ENCODE data around the gene ITPK1. TPM values are rescaled to one million over a fixed set of nuclear protein-coding genes. Genes with fewer than 3 reads are reported as not detected.

ITPK1 gene
- total RNA-seq, 3 donors from 2014 or later (not counting 1 experiment from before 2014, with no cell fraction given) = 73.2 to 74.8 (median 74.4) TPM

DNA sequence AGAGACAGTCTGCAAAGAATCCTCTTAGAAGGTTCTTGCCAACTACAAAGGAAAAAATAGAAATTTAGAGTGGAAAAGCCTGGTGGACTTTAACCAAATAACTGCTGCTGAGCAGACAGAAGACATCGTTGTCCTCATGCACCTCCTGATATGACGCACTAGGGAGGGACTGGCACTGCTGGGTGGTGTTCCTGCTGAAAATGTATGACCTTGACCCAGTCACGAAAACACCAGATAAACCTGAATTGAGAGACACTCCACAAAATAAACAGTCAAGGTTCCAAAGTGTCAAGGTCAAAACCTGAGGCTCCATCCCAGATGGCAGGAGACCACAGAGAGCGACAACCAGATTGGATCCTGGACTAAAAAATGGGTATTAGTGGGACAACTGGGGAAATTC, 130.8 kb downstream of the ITPK1 start:
- H3K27me3 Mint-ChIP-seq (ENCODE audit: low read depth in 2 of 2) = no peaks in the 10 kb centered on the region
- no peaks in the 10 kb centered on the region for H3K9me3 Mint-ChIP-seq
- peaks cover 28 to 31% of the 10 kb centered on the region in 2 donors for H3K4me1 Mint-ChIP-seq
- WGBS (ENCODE audit: insufficient coverage) = 92% methylated on average over 4 of the region's 4 CpGs
- no peaks in the 10 kb centered on the region for H3K36me3 Mint-ChIP-seq
- no peak overlapping the region for H3K4me3 Mint-ChIP-seq
- no peaks in the 10 kb centered on the region for H3K36me3 ChIP-seq (ENCODE audit: control insufficient read depth, insufficient read depth, low read length)
- DNase-seq = no peak
- peak overlapping the region in 1 of 2 donors; percentile 3 for H3K27ac Mint-ChIP-seq
- H3K4me3 ChIP-seq (ENCODE audit: low read length) = no peak overlapping the region
- ATAC-seq = no peak
- H3K27ac ChIP-seq (ENCODE audit: low read length) = no peak overlapping the region
- peaks cover 5% of the 10 kb centered on the region for H3K9me3 ChIP-seq (ENCODE audit: control insufficient read depth, insufficient read depth, low read length)
- intact Hi-C loops (cut with micrococcal nuclease) = no loop called here
- H3K27me3 ChIP-seq (ENCODE audit: control insufficient read depth, insufficient read depth, low read length) = no peaks in the 10 kb centered on the region
- TF ChIP-seq, protein P1, sequence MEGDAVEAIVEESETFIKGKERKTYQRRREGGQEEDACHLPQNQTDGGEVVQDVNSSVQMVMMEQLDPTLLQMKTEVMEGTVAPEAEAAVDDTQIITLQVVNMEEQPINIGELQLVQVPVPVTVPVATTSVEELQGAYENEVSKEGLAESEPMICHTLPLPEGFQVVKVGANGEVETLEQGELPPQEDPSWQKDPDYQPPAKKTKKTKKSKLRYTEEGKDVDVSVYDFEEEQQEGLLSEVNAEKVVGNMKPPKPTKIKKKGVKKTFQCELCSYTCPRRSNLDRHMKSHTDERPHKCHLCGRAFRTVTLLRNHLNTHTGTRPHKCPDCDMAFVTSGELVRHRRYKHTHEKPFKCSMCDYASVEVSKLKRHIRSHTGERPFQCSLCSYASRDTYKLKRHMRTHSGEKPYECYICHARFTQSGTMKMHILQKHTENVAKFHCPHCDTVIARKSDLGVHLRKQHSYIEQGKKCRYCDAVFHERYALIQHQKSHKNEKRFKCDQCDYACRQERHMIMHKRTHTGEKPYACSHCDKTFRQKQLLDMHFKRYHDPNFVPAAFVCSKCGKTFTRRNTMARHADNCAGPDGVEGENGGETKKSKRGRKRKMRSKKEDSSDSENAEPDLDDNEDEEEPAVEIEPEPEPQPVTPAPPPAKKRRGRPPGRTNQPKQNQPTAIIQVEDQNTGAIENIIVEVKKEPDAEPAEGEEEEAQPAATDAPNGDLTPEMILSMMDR (IDR thresholded peaks at IDR 0.05) = no peak
- H3K4me1 ChIP-seq (ENCODE audit: control insufficient read depth, insufficient read depth, low read length) = no peaks in the 10 kb centered on the region

DNA sequence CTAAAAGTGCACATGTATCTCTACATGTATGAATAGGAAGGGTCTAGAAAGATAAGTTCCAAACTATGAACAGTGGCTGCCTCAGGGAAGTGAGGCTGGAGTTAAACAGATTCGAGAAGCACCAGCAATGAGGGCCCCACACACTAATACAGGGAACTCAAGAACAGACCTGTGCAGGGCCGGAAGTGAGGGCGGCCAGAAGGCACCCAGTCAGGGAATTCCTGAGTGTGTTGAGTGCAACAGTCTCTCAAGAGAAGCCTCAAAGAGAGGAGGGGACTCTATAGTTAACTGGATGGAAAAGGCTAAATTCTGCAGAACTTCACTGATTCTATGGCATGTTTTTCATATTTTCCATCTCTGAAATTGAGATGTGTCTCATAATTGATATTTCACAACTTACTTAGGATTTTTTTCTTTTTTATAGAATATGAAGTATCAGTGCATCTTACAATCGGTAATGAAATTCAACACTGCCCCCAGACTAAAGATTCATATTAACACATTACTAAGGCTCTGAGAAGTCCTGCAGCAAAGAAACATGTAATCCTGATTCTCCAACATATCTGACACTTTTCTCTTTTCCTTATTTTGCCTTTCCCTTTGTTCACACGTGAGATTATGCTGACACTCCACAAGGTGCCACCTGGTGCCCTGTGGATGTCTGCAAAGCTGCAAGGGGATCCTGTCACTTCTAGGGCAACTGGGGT, 131.5 kb downstream of the ITPK1 start:
- no peak overlapping the region for H3K27ac ChIP-seq (ENCODE audit: low read length)
- Mint-ChIP-seq H3K27me3 (ENCODE audit: low read depth in 2 of 2) (no peaks in the 10 kb centered on the region), H3K36me3 (peaks cover 6% of the 10 kb centered on the region)

DNA sequence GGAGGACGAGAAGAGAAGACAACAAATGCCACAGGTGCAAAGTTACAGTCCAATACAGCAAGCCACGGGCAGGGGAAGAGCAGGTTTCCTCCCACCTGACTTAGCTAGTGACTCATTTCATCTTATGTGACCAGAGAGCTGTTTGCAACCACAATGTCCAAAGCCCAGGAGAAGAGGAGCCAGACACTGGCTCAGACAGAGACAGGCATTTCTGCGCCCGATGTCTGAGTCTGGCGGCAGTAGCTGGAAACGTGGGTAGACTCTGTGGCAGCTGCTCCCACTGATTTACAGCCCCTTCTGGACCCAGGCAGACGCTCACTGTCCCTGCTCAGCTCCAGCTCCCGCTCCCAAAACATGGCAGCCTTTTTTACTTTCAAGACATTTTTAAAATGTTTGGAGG, 132.8 kb downstream of the ITPK1 start:
- Histone ChIP-seq H3K9me3 (ENCODE audit: control insufficient read depth, insufficient read depth, low read length) (peaks cover 17% of the 10 kb centered on the region), H3K36me3 (ENCODE audit: control insufficient read depth, insufficient read depth, low read length) (no peaks in the 10 kb centered on the region), H3K27ac (ENCODE audit: low read length) (no peak overlapping the region), H3K4me3 (ENCODE audit: low read length) (no peak overlapping the region), H3K27me3 (ENCODE audit: control insufficient read depth, insufficient read depth, low read length) (no peaks in the 10 kb centered on the region), H3K4me1 (ENCODE audit: control insufficient read depth, insufficient read depth, low read length) (no peaks in the 10 kb centered on the region)
- DNase-seq = no peak
- Mint-ChIP-seq H3K27me3 (ENCODE audit: low read depth in 2 of 2) (no peaks in the 10 kb centered on the region), H3K4me1 (peaks cover 34 to 35% of the 10 kb centered on the region in 2 donors), H3K4me3 (no peak overlapping the region), H3K36me3 (peaks cover 13% of the 10 kb centered on the region), H3K9me3 (peaks cover 2 to 6% of the 10 kb centered on the region in 2 donors), H3K27ac (no peak overlapping the region)
- WGBS (ENCODE audit: insufficient coverage) = 89% methylated on average over 8 of the region's 8 CpGs
- intact Hi-C loops (cut with micrococcal nuclease) = no loop called here
- TF ChIP-seq, protein P1 (IDR thresholded peaks at IDR 0.05) = no peak
- no peak for ATAC-seq

More for the DNA sequence above, 131.5 kb downstream of the ITPK1 start:
- Histone ChIP-seq H3K4me1 (ENCODE audit: control insufficient read depth, insufficient read depth, low read length) (no peaks in the 10 kb centered on the region), H3K27me3 (ENCODE audit: control insufficient read depth, insufficient read depth, low read length) (no peaks in the 10 kb centered on the region), H3K36me3 (ENCODE audit: control insufficient read depth, insufficient read depth, low read length) (no peaks in the 10 kb centered on the region), H3K9me3 (ENCODE audit: control insufficient read depth, insufficient read depth, low read length) (peaks cover 7% of the 10 kb centered on the region), H3K4me3 (ENCODE audit: low read length) (no peak overlapping the region)
- H3K4me3 Mint-ChIP-seq = no peak overlapping the region
- DNase-seq = no peak
- TF ChIP-seq, protein P1 (IDR thresholded peaks at IDR 0.05) = no peak
- ATAC-seq = no peak
- WGBS (ENCODE audit: insufficient coverage) = 93% methylated on average over 5 of the region's 5 CpGs
- H3K9me3 Mint-ChIP-seq = peaks cover 2 to 4% of the 10 kb centered on the region in 2 donors
- peaks cover 28 to 31% of the 10 kb centered on the region in 2 donors for H3K4me1 Mint-ChIP-seq
- intact Hi-C loops (cut with micrococcal nuclease) = no loop called here
- peak overlapping the region in 1 of 2 donors; percentile 11 for H3K27ac Mint-ChIP-seq
